H1 (cell line): ENCODE measurements around the gene FERMT1. TPM values are rescaled to one million over a fixed set of nuclear protein-coding genes. Genes with fewer than 3 reads are reported as not detected.

Experiments
- CTCF ChIA-PET: fragments of 300-600 bp; sonication (Branson Sonifier 250); formaldehyde crosslinking; loops from one replicate; lab custom pipeline; 2021; ENCODE audit not compliant: partially characterized antibody; lab: Charles Lee
- POLR2A ChIA-PET: fragments of 300-600 bp; sonication (Branson Sonifier 250); formaldehyde crosslinking; loops from one replicate; lab custom pipeline; 2021; ENCODE audit warnings: inconsistent platforms; ENCODE audit not compliant: partially characterized antibody; lab: Charles Lee
- DNase-seq, 2 experiments: peaks; one replicate each; pipeline versions ENCODE4 v3.0.0 to v3.0.0-alpha.2; 2010 to 2022; ENCODE audit warnings: low spot score in 2 of 2, low read depth in 1 of 2, mixed read lengths in 1 of 2
- FAIRE-seq: peaks from 2 replicates; lab custom pipeline; 2011; peaks lifted over from hg19 to GRCh38; lab: Jason Lieb, UNC
- H2AFZ ChIP-seq: 2 replicates; pipeline ENCODE4 v1.8.1; 2012; ENCODE audit warnings: low read length, inconsistent platforms
- H2AK5ac ChIP-seq: 2 replicates; pipeline ENCODE4 v1.6.1; 2013; ENCODE audit warnings: low read depth, low read length
- H2BK120ac ChIP-seq: replicated peaks from 2 replicates; pipeline ENCODE3; 2013; ENCODE audit warnings: low read depth, low read length, inconsistent platforms
- H2BK12ac ChIP-seq: 2 replicates; pipeline ENCODE4 v1.6.1; 2013; ENCODE audit warnings: low read depth, low read length
- H2BK15ac ChIP-seq: 2 replicates; pipeline ENCODE4 v1.6.1; 2013; ENCODE audit warnings: low read length
- H2BK20ac ChIP-seq: 2 replicates; pipeline ENCODE4 v1.6.1; 2013; ENCODE audit warnings: low read length
- H2BK5ac ChIP-seq: 2 replicates; pipeline ENCODE4 v1.6.1; 2013; ENCODE audit warnings: low read depth, low read length
- H3K14ac ChIP-seq: 2 replicates; pipeline ENCODE4 v1.6.1; 2013; ENCODE audit warnings: inconsistent platforms; ENCODE audit not compliant: insufficient read length
- H3K18ac ChIP-seq: 2 replicates; pipeline ENCODE4 v1.6.1; 2013; ENCODE audit warnings: low read length; ENCODE audit errors: extremely low read depth
- H3K23ac ChIP-seq: 2 replicates; pipeline ENCODE4 v1.6.1; 2013; ENCODE audit warnings: inconsistent platforms; ENCODE audit not compliant: insufficient read length
- H3K23me2 ChIP-seq: 2 replicates; pipeline ENCODE4 v1.6.1; 2013; ENCODE audit warnings: low read depth, low read length
- H3K27ac ChIP-seq: 2 replicates; pipeline ENCODE4 v1.6.1; 2011; ENCODE audit warnings: low read depth, low read length, inconsistent platforms
- H3K27me3 ChIP-seq, 4 experiments: replicated peaks in 1 of 4; 1 replicate in 1 of 4; 2 replicates in 3 of 4; pipeline versions ENCODE4 v1.6.1 to v1.8.1; 2011 to 2013; ENCODE audit warnings: low read length in 3 of 4, mild to moderate bottlenecking in 3 of 4, inconsistent platforms in 2 of 4, mixed read lengths in 2 of 4, moderate library complexity in 1 of 4; ENCODE audit not compliant: control insufficient read depth in 3 of 4, insufficient read depth in 3 of 4; ENCODE audit errors: extremely low read depth in 1 of 4
- H3K36me3 ChIP-seq, 4 experiments: 2 replicates each; pipeline versions ENCODE4 v1.6.1 to v1.8.1; 2011 to 2013; ENCODE audit warnings: mild to moderate bottlenecking in 4 of 4, low read length in 3 of 4, moderate library complexity in 2 of 4, control low read depth in 1 of 4, inconsistent platforms in 1 of 4; ENCODE audit not compliant: insufficient read depth in 4 of 4, control insufficient read depth in 2 of 4
- H3K4ac ChIP-seq: replicated peaks from 2 replicates; pipeline ENCODE3; 2013; ENCODE audit warnings: low read length, low read depth, mixed read lengths, inconsistent platforms; ENCODE audit not compliant: insufficient read length
- H3K4me1 ChIP-seq, 4 experiments: replicated peaks in 1 of 4; 1 replicate in 1 of 4; 2 replicates in 3 of 4; pipeline versions ENCODE4 v1.6.1 to v1.8.1; 2011 to 2013; ENCODE audit warnings: low read length in 3 of 4, inconsistent platforms in 2 of 4, mixed read lengths in 1 of 4; ENCODE audit not compliant: insufficient read depth in 4 of 4, control insufficient read depth in 3 of 4
- H3K4me2 ChIP-seq, 2 experiments: 2 replicates each; pipeline versions ENCODE4 v1.6.1 to v1.8.1; 2011 to 2013; ENCODE audit warnings: low read depth in 2 of 2, low read length in 2 of 2, control low read depth in 1 of 2, inconsistent platforms in 1 of 2, mild to moderate bottlenecking in 1 of 2; ENCODE audit not compliant: insufficient read depth in 1 of 2
- H3K4me3 ChIP-seq, 4 experiments: fragments of 200-600, 300-600 bp in 1 of 4; sonication (generic), shearing (Covaris generic), sonication (Bioruptor Twin) in 1 of 4; 2 replicates each; pipeline versions ENCODE4 v1.5.1 to v1.8.1; 2011 to 2016; ENCODE audit warnings: low read length in 4 of 4, low read depth in 3 of 4, control low read depth in 2 of 4, inconsistent platforms in 2 of 4, mild to moderate bottlenecking in 2 of 4, mixed read lengths in 1 of 4, moderate library complexity in 1 of 4; ENCODE audit not compliant: insufficient read depth in 2 of 4; ENCODE audit errors: extremely low read depth in 1 of 4
- H3K56ac ChIP-seq: replicated peaks from 2 replicates; pipeline ENCODE3; 2013; ENCODE audit warnings: low read depth, mild to moderate bottlenecking, mixed read lengths, low read length, inconsistent platforms; ENCODE audit not compliant: insufficient read length
- H3K79me1 ChIP-seq: 2 replicates; pipeline ENCODE4 v1.6.1; 2013; ENCODE audit warnings: low read depth, low read length, control low read depth
- H3K79me2 ChIP-seq, 2 experiments: 2 replicates each; pipeline versions ENCODE4 v1.6.1 to v1.8.1; 2012 to 2013; ENCODE audit warnings: low read length in 2 of 2, mild to moderate bottlenecking in 2 of 2, inconsistent platforms in 1 of 2; ENCODE audit not compliant: insufficient read depth in 2 of 2, control insufficient read depth in 1 of 2
- H3K9ac ChIP-seq, 4 experiments: replicated peaks in 1 of 4; 1 replicate in 1 of 4; 2 replicates in 3 of 4; pipeline versions ENCODE4 v1.6.1 to v1.8.1; 2011 to 2013; ENCODE audit warnings: low read depth in 3 of 4, low read length in 3 of 4, control low read depth in 2 of 4, mild to moderate bottlenecking in 2 of 4, moderate library complexity in 2 of 4, inconsistent platforms in 1 of 4; ENCODE audit errors: extremely low read depth in 1 of 4
- H3K9me3 ChIP-seq, 2 experiments: 2 replicates each; pipeline versions ENCODE4 v1.6.1 to v1.8.1; 2012 to 2013; ENCODE audit warnings: mild to moderate bottlenecking in 2 of 2, moderate library complexity in 2 of 2, control low read depth in 1 of 2, inconsistent platforms in 1 of 2, low read depth in 1 of 2, low read length in 1 of 2, mixed read lengths in 1 of 2; ENCODE audit not compliant: insufficient read depth in 2 of 2
- H4K20me1 ChIP-seq, 2 experiments: replicated peaks in 1 of 2; 2 replicates each; pipeline versions ENCODE3 to v1.8.1; 2011 to 2013; ENCODE audit warnings: inconsistent platforms in 2 of 2, low read length in 2 of 2, mild to moderate bottlenecking in 1 of 2; ENCODE audit not compliant: insufficient read depth in 2 of 2, control insufficient read depth in 1 of 2
- H4K5ac ChIP-seq: 2 replicates; pipeline ENCODE4 v1.6.1; 2013; ENCODE audit warnings: low read length, low read depth, mixed read lengths, inconsistent platforms; ENCODE audit not compliant: insufficient read length
- H4K8ac ChIP-seq: 2 replicates; pipeline ENCODE4 v1.8.0; 2013; ENCODE audit warnings: mild to moderate bottlenecking, moderate library complexity, low read length, inconsistent platforms; ENCODE audit not compliant: insufficient read depth; ENCODE audit errors: extremely low read depth
- H4K91ac ChIP-seq: replicated peaks from 2 replicates; pipeline ENCODE3; 2013; ENCODE audit warnings: low read length, mixed read lengths, inconsistent platforms; ENCODE audit not compliant: insufficient read length
- BCL11A ChIP-seq, 2 experiments: IDR thresholded peaks; one replicate each; pipeline ENCODE4 v1.6.1; 2011; ENCODE audit warnings: low read depth in 2 of 2, low read length in 2 of 2, mild to moderate bottlenecking in 2 of 2
- CBX5 ChIP-seq: fragments of 300-800, 300-1000 bp; sonication (generic); IDR thresholded peaks from 2 replicates; pipeline ENCODE4 v1.7.1; 2016; ENCODE audit warnings: antibody characterized with exemption, low read length, low read depth
- CHD1 ChIP-seq: IDR thresholded peaks from 2 replicates; pipeline ENCODE4 v1.6.1; 2012; ENCODE audit warnings: low read depth, low read length, improper control_type of control experiment
- CHD2 ChIP-seq: IDR thresholded peaks from 2 replicates; pipeline ENCODE4 v1.6.1; 2012; ENCODE audit warnings: low read length, improper control_type of control experiment
- E2F6 ChIP-seq: IDR thresholded peaks from 2 replicates; pipeline ENCODE4 v1.6.1; 2012; ENCODE audit warnings: inconsistent platforms
- EZH2 ChIP-seq: fragments of 200-600 bp; sonication (generic); IDR thresholded peaks from 2 replicates; pipeline ENCODE4 v1.7.1; 2012; ENCODE audit warnings: low read depth, mild to moderate bottlenecking, moderate library complexity, low read length, inconsistent platforms; ENCODE audit not compliant: severe bottlenecking
- HDAC2 ChIP-seq, 2 experiments: fragments of 300-600 bp in 1 of 2; sonication (generic) in 1 of 2; IDR thresholded peaks; 2 replicates each; pipeline ENCODE4 v1.6.1; 2011 to 2012; ENCODE audit warnings: low read depth in 2 of 2, low read length in 2 of 2, mild to moderate bottlenecking in 2 of 2, moderate library complexity in 2 of 2, borderline replicate concordance in 1 of 2, inconsistent platforms in 1 of 2
- JUND ChIP-seq: IDR thresholded peaks from 2 replicates; pipeline ENCODE4 v1.6.1; 2011; ENCODE audit warnings: mild to moderate bottlenecking, improper control_type of control experiment, low read length
- MAFK ChIP-seq: IDR thresholded peaks from 2 replicates; pipeline ENCODE4 v1.6.1; 2012; ENCODE audit warnings: low read depth, mild to moderate bottlenecking, improper control_type of control experiment, low read length
- POLR2A ChIP-seq, 2 experiments: IDR thresholded peaks; 1 replicate in 1 of 2; 2 replicates in 1 of 2; pipeline ENCODE4 v1.6.1; 2011; ENCODE audit warnings: low read depth in 2 of 2, low read length in 2 of 2, mild to moderate bottlenecking in 2 of 2; ENCODE audit errors: control extremely low read depth in 1 of 2
- POLR2AphosphoS5 ChIP-seq: IDR thresholded peaks from 2 replicates; pipeline ENCODE4 v1.6.1; 2011; ENCODE audit warnings: low read depth, low read length
- RFX5 ChIP-seq: IDR thresholded peaks from 2 replicates; pipeline ENCODE4 v1.6.1; 2011; ENCODE audit warnings: low read depth, low read length, improper control_type of control experiment, borderline replicate concordance
- SP1 ChIP-seq: IDR thresholded peaks from 2 replicates; pipeline ENCODE4 v1.6.1; 2011; ENCODE audit warnings: low read depth, low read length
- TAF1 ChIP-seq: IDR thresholded peaks from 2 replicates; pipeline ENCODE4 v1.6.1; 2011; ENCODE audit warnings: mild to moderate bottlenecking, low read depth, low read length
- TAF7 ChIP-seq: optimal IDR thresholded peaks from 2 replicates; pipeline ENCODE3; 2011; ENCODE audit warnings: low read depth, mild to moderate bottlenecking, inconsistent platforms, low read length, moderate library complexity, borderline replicate concordance
- TBP ChIP-seq: IDR thresholded peaks from 2 replicates; pipeline ENCODE4 v1.6.1; 2011; ENCODE audit warnings: low read depth, low read length, improper control_type of control experiment
- WGBS, 2 experiments: shearing (Covaris generic) in 1 of 2; methylation state at CpG; one replicate each; pipeline versions ENCODE4 v1.1.6 to v1.1.7; 2013 to 2015; ENCODE audit warnings: low lambda C conversion rate in 2 of 2, mixed read lengths in 2 of 2, inconsistent platforms in 1 of 2, low coverage in 1 of 2, missing lambda C conversion rate in 1 of 2; ENCODE audit not compliant: insufficient replicate concordance in 2 of 2, insufficient coverage in 1 of 2, insufficient read length in 1 of 2; ENCODE audit errors: extremely low coverage in 1 of 2, missing lambda C conversion rate in 1 of 2; 5-methylcytosine and 5-hydroxymethylcytosine counted together
- polyA plus RNA-seq, 7 experiments: library from polyadenylated mRNA; depleted of rRNA in 3 of 7; stranded (reverse) in 5 of 7; unstranded in 2 of 7; fragments of >200 nt in 5 of 7; fragments of 200-250 nt in 2 of 7; gene quantifications; 1 replicate in 5 of 7; 2 replicates in 1 of 7; 4 replicates in 1 of 7; pipeline versions ENCODE4 v1.2.1 to v1.2.3, GENCODE V29; 2011 to 2013; ENCODE audit warnings: missing spikeins in 2 of 7, mixed read lengths in 2 of 7
- total RNA-seq: library from RNA; stranded (reverse); fragmentation: NEBNext Ultra II Directional; extraction: Animal tissue kit (Norgen Biotek cat#: 25700); gene quantifications from 2 replicates; pipeline ENCODE4 v1.2.1, GENCODE V29; 2021

The FERMT1 gene
- total and polyA plus RNA-seq, 2 of the 8 experiments (the other 6 are each of a cell fraction or from before 2014, with no cell fraction given), result 4.2 to 17.8 TPM

GRCh38 chr20:6095409-6095808 lies 27.4 kb downstream of the FERMT1 start:
- Histone ChIP-seq H3K9ac (no peak overlapping the region), H3K9me3 (no peaks in the 10 kb centered on the region), H3K4me1 (no peaks in the 10 kb centered on the region), H2AK5ac (no peak overlapping the region), H3K23me2 (no peaks in the 10 kb centered on the region), H3K4me2 (no peak overlapping the region), H2BK15ac (no peak overlapping the region), H4K8ac (no peak overlapping the region), H2BK120ac (no peak overlapping the region), H3K14ac (no peak overlapping the region), H2BK20ac (no peak overlapping the region), H2AFZ (no peak overlapping the region), H3K4me3 (no peak overlapping the region), H2BK5ac (no peak overlapping the region), H3K36me3 (peaks cover 0 to 18% (median 2%) of the 10 kb centered on the region in 4 experiments; a peak in 4 of 8 replicates), H4K5ac (no peak overlapping the region), H3K23ac (no peak overlapping the region), H4K91ac (no peak overlapping the region), H3K79me2 (no peaks in the 10 kb centered on the region), H3K18ac (no peak overlapping the region), H3K27ac (no peak overlapping the region), H3K56ac (no peak overlapping the region), H2BK12ac (no peak overlapping the region), H4K20me1 (no peaks in the 10 kb centered on the region), H3K4ac (no peak overlapping the region), H3K79me1 (no peaks in the 10 kb centered on the region), H3K27me3 (no peaks in the 10 kb centered on the region)
- ChIA-PET POLR2A (no interaction called here), CTCF (no interaction called here)
- no peak for FAIRE-seq
- WGBS, 2 experiments, result 94% methylated on average over 5 of the region's 5 CpGs; no CpG with 5 or more reads in 1 of the 2 experiments
- no peak for DNase-seq
- TF ChIP-seq POLR2AphosphoS5 (no peak), BCL11A (IDR thresholded peaks at IDR 0.05; ENCODE audit: low read depth in 2 of 2, low read length in 2 of 2) (no peak), RFX5 (no peak), TAF7 (no peak), CBX5 (no peak), CHD1 (no peak), SP1 (no peak), JUND (no peak), TBP (no peak), HDAC2 (IDR thresholded peaks at IDR 0.05; ENCODE audit: borderline replicate concordance in 1 of 2, low read depth in 2 of 2, low read length in 2 of 2) (no peak), EZH2 (no peak), E2F6 (no peak), MAFK (no peak), CHD2 (no peak), POLR2A (IDR thresholded peaks at IDR 0.05; ENCODE audit: control extremely low read depth in 1 of 2, low read depth in 2 of 2, low read length in 2 of 2) (no peak), TAF1 (no peak)
